Activated CD4-positive, alpha-beta memory T cell treated with anti-CD3 and anti-CD28 coated beads, Interleukin-2, amount 10 ng/mL, durations not matched to agents 7 days and 5 days (primary cell): ENCODE data around the gene MEN1. TPM values are rescaled to one million over a fixed set of nuclear protein-coding genes. Genes with fewer than 3 reads are reported as not detected.
A peak's percentile ranks its signal among the peaks of the same experiment; 100 is the strongest.

Experiments used
- CTCF ChIA-PET: fragments of 350-600 bp; sonication (Branson Sonifier 250); formaldehyde crosslinking; loops from one replicate; lab custom pipeline; 2021; ENCODE audit warnings: antibody characterized with exemption, inconsistent platforms; lab: Charles Lee
- POLR2A ChIA-PET: fragments of 350-600 bp; sonication (Branson Sonifier 250); formaldehyde crosslinking; loops from one replicate; lab custom pipeline; 2021; ENCODE audit warnings: antibody characterized with exemption; lab: Charles Lee
- DNase-seq: peaks from one replicate; pipeline ENCODE4 v3.0.0-alpha.2; 2020
- H3K27ac Mint-ChIP-seq: one replicate; pipeline ENCODE4 v1.8.0; 2021; ENCODE audit warnings: mild to moderate bottlenecking, mixed read lengths
- H3K27me3 Mint-ChIP-seq: one replicate; pipeline ENCODE4 v1.8.0; 2021; ENCODE audit warnings: mixed read lengths
- H3K36me3 Mint-ChIP-seq: one replicate; pipeline ENCODE4 v1.8.0; 2021; ENCODE audit warnings: low read depth, mixed read lengths
- H3K4me1 Mint-ChIP-seq: one replicate; pipeline ENCODE4 v1.8.0; 2021; ENCODE audit warnings: mixed read lengths
- H3K4me3 Mint-ChIP-seq: one replicate; pipeline ENCODE4 v1.8.0; 2021; ENCODE audit warnings: mild to moderate bottlenecking, mixed read lengths
- H3K9me3 Mint-ChIP-seq: one replicate; pipeline ENCODE4 v1.8.0; 2021; ENCODE audit warnings: mixed read lengths
- total RNA-seq, 2 experiments: library from RNA; stranded (reverse); gene quantifications; one replicate each; pipeline ENCODE4 v1.2.3, GENCODE V29; 2021

The MEN1 gene
- total RNA-seq, 2 experiments from 2014 or later = 32.5 to 33.4 TPM

GRCh38 chr11:64793271-64794160, 16.8 kb downstream of the MEN1 start:
- Mint-ChIP-seq H3K4me3 (no peak overlapping the region), H3K4me1 (peaks cover 26% of the 10 kb centered on the region), H3K27me3 (no peaks in the 10 kb centered on the region), H3K9me3 (no peaks in the 10 kb centered on the region), H3K36me3 (peaks cover 43% of the 10 kb centered on the region), H3K27ac (peak overlapping the region; percentile 67)
- ChIA-PET POLR2A (interaction anchor here (0.9 to 2.1 kb wide), 3 partner anchors 10 to 342 kb away, joined by 3 to 8 read pairs (median 3); partner anchors contain the start of gene MAP4K2), CTCF (interaction anchor here (0.9 to 1.4 kb wide), 3 partner anchors 8 to 25 kb away, joined by 3 to 6 read pairs (median 4); no protein-coding TSS in a partner anchor)
- no peak for DNase-seq

- CTCF ChIA-PET = no interaction called here
- POLR2A ChIA-PET = no interaction called here
- peaks cover 29% of the 10 kb centered on the region for H3K4me1 Mint-ChIP-seq
- H3K36me3 Mint-ChIP-seq = peaks cover 46% of the 10 kb centered on the region
- no peak overlapping the region for H3K4me3 Mint-ChIP-seq
- no peak for DNase-seq
- H3K27ac Mint-ChIP-seq = no peak overlapping the region
- no peaks in the 10 kb centered on the region for H3K9me3 Mint-ChIP-seq
- H3K27me3 Mint-ChIP-seq = no peaks in the 10 kb centered on the region
These were observed 17.9 kb downstream of the MEN1 start for GRCh38 chr11:64792482-64792881.

- Mint-ChIP-seq H3K4me3 (no peak overlapping the region), H3K36me3 (peaks cover 47% of the 10 kb centered on the region), H3K4me1 (peaks cover 29% of the 10 kb centered on the region), H3K9me3 (no peaks in the 10 kb centered on the region), H3K27ac (no peak overlapping the region), H3K27me3 (no peaks in the 10 kb centered on the region)
- CTCF ChIA-PET = no interaction called here
- POLR2A ChIA-PET = no interaction called here
- no peak for DNase-seq
These were observed 18.5 kb downstream of the MEN1 start for GRCh38 chr11:64791781-64792291.

GRCh38 chr11:64790205-64791095, 19.9 kb downstream of the MEN1 start:
- H3K9me3 Mint-ChIP-seq = no peaks in the 10 kb centered on the region
- H3K36me3 Mint-ChIP-seq = peaks cover 37% of the 10 kb centered on the region
- H3K4me3 Mint-ChIP-seq = no peak overlapping the region
- no peak for DNase-seq
- peaks cover 18% of the 10 kb centered on the region for H3K4me1 Mint-ChIP-seq
- H3K27me3 Mint-ChIP-seq = no peaks in the 10 kb centered on the region
- ChIA-PET CTCF (no interaction called here), POLR2A (no interaction called here)
- no peak overlapping the region for H3K27ac Mint-ChIP-seq

- no peak for DNase-seq
- no peak overlapping the region for H3K4me3 Mint-ChIP-seq
- CTCF ChIA-PET = no interaction called here
- no peaks in the 10 kb centered on the region for H3K27me3 Mint-ChIP-seq
- peaks cover 31% of the 10 kb centered on the region for H3K36me3 Mint-ChIP-seq
- H3K4me1 Mint-ChIP-seq = peaks cover 13% of the 10 kb centered on the region
- H3K27ac Mint-ChIP-seq = no peak overlapping the region
- POLR2A ChIA-PET = no interaction called here
- H3K9me3 Mint-ChIP-seq = no peaks in the 10 kb centered on the region
These were observed 20.8 kb downstream of the MEN1 start for GRCh38 chr11:64789331-64790204.

GRCh38 chr11:64788321-64789215, 21.8 kb downstream of the MEN1 start:
- H3K27me3 Mint-ChIP-seq = no peaks in the 10 kb centered on the region
- no peak overlapping the region for H3K4me3 Mint-ChIP-seq
- CTCF ChIA-PET = interaction anchor here (0.8 to 2.1 kb wide), 2 partner anchors 10 to 44 kb away, joined by 3 to 6 read pairs; partner anchors contain the start of gene SF1
- POLR2A ChIA-PET = interaction anchor here (1.0 to 1.1 kb wide), 2 partner anchors 11 to 43 kb away, joined by 3 to 4 read pairs; no protein-coding TSS in a partner anchor
- H3K9me3 Mint-ChIP-seq = no peaks in the 10 kb centered on the region
- no peak overlapping the region for H3K27ac Mint-ChIP-seq
- no peak for DNase-seq
- H3K4me1 Mint-ChIP-seq = peaks cover 6% of the 10 kb centered on the region
- peaks cover 24% of the 10 kb centered on the region for H3K36me3 Mint-ChIP-seq

GRCh38 chr11:64787526-64788320, 22.6 kb downstream of the MEN1 start:
- peak; percentile 63 for DNase-seq
- H3K27me3 Mint-ChIP-seq = no peaks in the 10 kb centered on the region
- peak overlapping the region; percentile 35 for H3K27ac Mint-ChIP-seq
- CTCF ChIA-PET = interaction anchor here (0.8 to 2.8 kb wide), 3 partner anchors 9 to 43 kb away, joined by 3 to 12 read pairs (median 6); partner anchors contain the start of gene SF1
- peaks cover 4% of the 10 kb centered on the region for H3K4me1 Mint-ChIP-seq
- H3K4me3 Mint-ChIP-seq = no peak overlapping the region
- H3K36me3 Mint-ChIP-seq = peaks cover 21% of the 10 kb centered on the region
- no peaks in the 10 kb centered on the region for H3K9me3 Mint-ChIP-seq
- POLR2A ChIA-PET = interaction anchor here (1.0 to 1.1 kb wide), 2 partner anchors 11 to 43 kb away, joined by 3 to 4 read pairs; no protein-coding TSS in a partner anchor

- Mint-ChIP-seq H3K27me3 (no peaks in the 10 kb centered on the region), H3K27ac (no peak overlapping the region), H3K4me3 (no peak overlapping the region), H3K4me1 (peaks cover 4% of the 10 kb centered on the region), H3K9me3 (no peaks in the 10 kb centered on the region), H3K36me3 (peaks cover 21% of the 10 kb centered on the region)
- ChIA-PET POLR2A (interaction anchor here (0.9 to 1.6 kb wide), 5 partner anchors 9 to 44 kb away, joined by 3 to 5 read pairs (median 3); partner anchors contain the start of gene RASGRP2), CTCF (interaction anchor here (0.7 to 2.8 kb wide), 7 partner anchors 8 to 485 kb away, joined by 3 to 12 read pairs (median 5); partner anchors contain the start of genes MEN1 and SF1)
- no peak for DNase-seq
These were observed 24.0 kb downstream of the MEN1 start for GRCh38 chr11:64786308-64786707.

- H3K4me3 Mint-ChIP-seq = no peak overlapping the region
- ChIA-PET POLR2A (interaction anchor here (0.8 to 1.9 kb wide), 6 partner anchors 10 to 41 kb away, joined by 3 to 10 read pairs (median 4); partner anchors contain the start of genes MAP4K2 and RASGRP2), CTCF (interaction anchor here (0.8 to 2.8 kb wide), 8 partner anchors 9 to 103 kb away, joined by 3 to 12 read pairs (median 4); partner anchors contain the start of genes CDC42BPG, MAP4K2 and RASGRP2)
- H3K4me1 Mint-ChIP-seq = peaks cover 14% of the 10 kb centered on the region
- DNase-seq = no peak
- H3K27ac Mint-ChIP-seq = no peak overlapping the region
- H3K27me3 Mint-ChIP-seq = no peaks in the 10 kb centered on the region
- H3K9me3 Mint-ChIP-seq = no peaks in the 10 kb centered on the region
- peaks cover 14% of the 10 kb centered on the region for H3K36me3 Mint-ChIP-seq
These were observed 25.4 kb downstream of the MEN1 start for GRCh38 chr11:64784813-64785581.
